CD4-positive, alpha-beta T cell treated with Interleukin-10 for 1 hour (primary cell): Measurements from ENCODE around the gene FBXO10.
"Not testable (repeated sequence)": the region's sequence is repeated elsewhere in the genome, so short reads cannot be mapped to it uniquely, and the experiment has no call there.

Experiments
- DNase-seq: peaks from one replicate; pipeline ENCODE4 v3.0.0-alpha.2; 2020

Gene FBXO10

DNA sequence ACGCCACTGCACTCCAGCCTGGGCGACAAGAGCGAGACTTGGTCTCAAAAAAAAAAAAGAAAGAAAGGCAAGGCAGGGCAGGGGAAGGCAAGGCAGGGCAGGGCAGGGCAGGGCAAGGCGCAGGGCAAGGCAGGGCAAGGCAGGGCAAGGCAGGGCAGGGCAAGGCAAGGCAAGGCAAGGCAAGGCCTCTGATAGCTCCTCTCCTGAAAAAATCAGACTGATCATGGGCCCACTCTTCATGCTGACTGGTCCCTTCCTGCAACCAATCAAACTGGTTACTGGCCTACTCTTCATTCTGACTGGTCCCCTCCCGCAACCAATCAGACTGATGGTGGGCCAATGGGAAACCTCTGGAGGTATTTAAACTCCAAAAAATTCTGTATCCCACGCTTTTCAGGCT is 107.6 kb downstream of the FBXO10 start:
- no peak for DNase-seq

DNA sequence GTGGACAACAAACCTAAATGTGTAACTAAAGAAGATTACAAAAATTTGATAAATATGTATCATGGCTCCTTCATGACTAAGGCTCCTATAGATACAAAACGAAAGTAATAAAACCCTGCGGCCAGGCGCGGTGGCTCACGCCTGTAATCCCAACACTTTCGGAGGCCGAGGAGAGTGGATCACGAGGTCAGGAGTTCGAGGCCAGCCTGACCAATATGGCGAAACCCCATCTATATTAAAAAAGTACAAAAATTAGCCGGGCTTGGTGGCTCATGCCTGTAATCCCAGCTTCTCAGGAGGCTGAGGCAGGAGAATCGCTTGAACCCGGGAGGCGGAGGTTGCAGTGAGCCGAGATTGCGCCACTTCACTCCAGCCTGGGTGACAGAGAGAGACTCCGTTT is 108.7 kb downstream of the FBXO10 start:
- not testable (repeated sequence) for DNase-seq

GRCh38 chr9:37466037-37466709 is 110.0 kb downstream of the FBXO10 start:
- peak; percentile 23 for DNase-seq

DNA sequence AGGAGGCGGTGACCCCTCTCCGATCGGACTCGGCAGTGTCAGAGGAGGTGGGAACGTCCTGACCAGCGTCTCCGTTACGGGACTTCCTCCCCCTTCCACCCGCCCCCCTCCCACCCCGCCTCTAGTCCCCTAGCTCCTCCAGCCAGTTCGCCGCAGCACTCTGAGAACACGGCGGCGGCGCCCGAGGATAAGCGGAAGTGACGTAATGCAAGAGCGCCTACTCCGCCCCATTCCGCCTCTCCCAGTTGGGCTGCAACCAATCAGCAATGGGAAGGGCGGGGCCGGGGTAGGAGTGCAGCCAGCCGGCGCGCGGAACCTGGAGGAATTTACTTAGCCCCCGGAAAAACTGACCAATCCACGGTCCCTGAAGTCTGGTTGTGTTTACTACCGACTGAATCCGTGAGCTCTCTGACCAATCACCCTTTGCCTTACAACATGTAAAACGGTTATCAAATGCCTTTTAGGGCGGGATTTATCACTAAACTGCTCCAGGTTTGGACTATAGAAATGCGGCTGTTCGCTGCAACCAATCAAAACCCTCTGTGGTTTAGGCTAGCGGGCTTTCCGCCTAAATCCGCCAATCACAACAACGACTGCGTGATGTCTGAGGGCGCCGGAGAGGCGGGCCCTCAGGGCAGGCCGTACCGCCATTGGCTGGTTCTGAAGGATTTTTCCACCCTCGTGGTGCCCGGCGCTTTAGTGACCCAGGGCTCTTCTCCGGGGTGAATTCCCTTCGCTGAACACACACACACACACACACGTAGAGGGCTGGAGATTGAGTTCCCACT is 110.7 kb downstream of the FBXO10 start, which contains the start of gene ZBTB5:
Gene ZBTB5 (minus strand): TSS at position 202 of the 788 bp plus-strand sequence. CDS start 22,899 bp downstream, outside the sequence.
- DNase-seq, result peak; percentile 99

- peak; percentile 78 for DNase-seq
These were observed 111.5 kb downstream of the FBXO10 start for GRCh38 chr9:37464426-37465248.

DNA sequence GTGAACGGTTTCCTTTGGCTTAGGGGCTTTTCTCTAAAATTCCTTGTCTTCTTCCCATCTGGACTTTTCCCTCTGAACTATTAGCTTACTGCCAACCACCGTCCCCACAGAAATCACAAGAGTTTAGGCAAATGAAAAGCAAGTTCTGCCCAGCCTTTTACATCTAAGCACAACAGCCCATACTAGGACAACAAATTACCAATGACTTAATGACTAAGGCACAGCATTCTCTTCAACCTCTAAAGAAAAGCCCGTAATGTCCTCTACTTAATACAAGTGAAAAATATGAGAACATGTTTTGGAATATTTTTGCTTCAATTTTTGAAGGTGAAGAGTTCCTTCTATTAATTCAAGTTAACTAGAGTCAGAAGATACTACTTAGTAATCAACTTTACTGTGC is 112.2 kb downstream of the FBXO10 start:
- DNase-seq, result no peak
